ENCODE measurements around the gene PLA2G4F.

Gene PLA2G4F

GRCh38 chr15:42137461-42138261, 18.8 kb downstream of the PLA2G4F start:
- DNase-seq (ENCODE audit: extremely low spot score), result peak; percentile 67
- ChIA-PET CTCF (interaction anchor here (0.7 to 4.8 kb wide), 18 partner anchors 7 to 148 kb away, joined by 3 to 27 read pairs (median 4); partner anchors contain the start of gene PLA2G4F), POLR2A (no interaction called here)
- peak; percentile 57 for TF ChIP-seq CTCF (IDR thresholded peaks at IDR 0.05; ENCODE audit: control extremely low read depth, extremely low read depth, low read depth, missing control alignments)

- ChIA-PET POLR2A (no interaction called here), CTCF (interaction anchor here (1.1 to 4.8 kb wide), 2 partner anchors 12 to 51 kb away, joined by 3 to 27 read pairs; no protein-coding TSS in a partner anchor)
- no peak for TF ChIP-seq CTCF (IDR thresholded peaks at IDR 0.05; ENCODE audit: control extremely low read depth, extremely low read depth, low read depth, missing control alignments)
- DNase-seq (ENCODE audit: extremely low spot score), result no peak
Observed at GRCh38 chr15:42136513-42136912, 19.9 kb downstream of the PLA2G4F start.

GRCh38 chr15:42135351-42135750, 21.1 kb downstream of the PLA2G4F start:
- ChIA-PET POLR2A (no interaction called here), CTCF (interaction anchor here (1.2 to 4.8 kb wide), 6 partner anchors 9 to 146 kb away, joined by 3 to 27 read pairs (median 14); no protein-coding TSS in a partner anchor)
- no peak for DNase-seq (ENCODE audit: extremely low spot score)
- no peak for TF ChIP-seq CTCF (IDR thresholded peaks at IDR 0.05; ENCODE audit: control extremely low read depth, extremely low read depth, low read depth, missing control alignments)

GRCh38 chr15:42134617-42135245, 21.7 kb downstream of the PLA2G4F start:
- POLR2A ChIA-PET, result no interaction called here
- CTCF ChIA-PET, result interaction anchor here (1.0 to 4.8 kb wide), 11 partner anchors 8 to 145 kb away, joined by 3 to 27 read pairs (median 5); no protein-coding TSS in a partner anchor
- DNase-seq (ENCODE audit: extremely low spot score), result no peak
- no peak for TF ChIP-seq CTCF (IDR thresholded peaks at IDR 0.05; ENCODE audit: control extremely low read depth, extremely low read depth, low read depth, missing control alignments)

GRCh38 chr15:42133886-42134502, 22.4 kb downstream of the PLA2G4F start:
- CTCF ChIA-PET, result interaction anchor here (1.0 to 3.2 kb wide), 10 partner anchors 9 to 144 kb away, joined by 3 to 20 read pairs (median 4); no protein-coding TSS in a partner anchor
- DNase-seq (ENCODE audit: extremely low spot score), result peak; percentile 64
- POLR2A ChIA-PET, result no interaction called here
- peak; percentile 81 for TF ChIP-seq CTCF (IDR thresholded peaks at IDR 0.05; ENCODE audit: control extremely low read depth, extremely low read depth, low read depth, missing control alignments)

GRCh38 chr15:42133356-42133755, 23.1 kb downstream of the PLA2G4F start:
- no peak for TF ChIP-seq CTCF (IDR thresholded peaks at IDR 0.05; ENCODE audit: control extremely low read depth, extremely low read depth, low read depth, missing control alignments)
- no peak for DNase-seq (ENCODE audit: extremely low spot score)
- POLR2A ChIA-PET, result interaction anchor here (0.6 kb wide), 1 partner anchor 202 kb away, joined by 3 read pairs; no protein-coding TSS in a partner anchor
- CTCF ChIA-PET, result interaction anchor here (1.0 to 3.2 kb wide), 6 partner anchors 12 to 144 kb away, joined by 3 to 20 read pairs (median 8); no protein-coding TSS in a partner anchor
